Cardiac muscle cell (in vitro differentiated cells and primary cell): ENCODE measurements around the gene KRTAP4-2. TPM values are rescaled to one million over a fixed set of nuclear protein-coding genes. Genes with fewer than 3 reads are reported as not detected.
"Not testable (repeated sequence)": the region's sequence is repeated elsewhere in the genome, so short reads cannot be mapped to it uniquely, and the experiment has no call there.

Experiments
- DNase-seq, 2 donors: peaks; one replicate each; pipeline versions ENCODE4 v3.0.0 to v3.0.0-alpha.2; 2010 to 2017; ENCODE audit warnings: low read depth in 1 of 2, low spot score in 1 of 2
- H3K27ac ChIP-seq: fragments of 200-600 bp; sonication (generic); 2 replicates; pipeline ENCODE4 v1.5.1; 2016
- H3K27me3 ChIP-seq: fragments of 200-600 bp; sonication (generic); 2 replicates; pipeline ENCODE4 v1.6.0; 2016; ENCODE audit warnings: control low read depth
- H3K36me3 ChIP-seq: fragments of 200-600 bp; sonication (generic); 2 replicates; pipeline ENCODE4 v1.5.1; 2016; ENCODE audit warnings: control low read depth
- H3K4me1 ChIP-seq: fragments of 200-600 bp; sonication (generic); 2 replicates; pipeline ENCODE4 v1.8.1; 2017; ENCODE audit warnings: low read depth, mild to moderate bottlenecking, mixed run types
- H3K4me3 ChIP-seq: fragments of 200-600 bp; sonication (generic); 2 replicates; pipeline ENCODE4 v1.5.1; 2016; ENCODE audit warnings: mild to moderate bottlenecking
- H3K9me3 ChIP-seq: fragments of 200-600 bp; sonication (generic); 2 replicates; pipeline ENCODE4 v1.5.1; 2017; ENCODE audit warnings: low read depth, mild to moderate bottlenecking, control low read depth
- CTCF ChIP-seq: IDR thresholded peaks from 2 replicates; pipeline ENCODE4 v1.5.1; 2012; ENCODE audit warnings: low read depth, mild to moderate bottlenecking, low read length
- polyA plus RNA-seq: library from polyadenylated mRNA; unstranded; fragments of >200 nt; fragmentation: Nextera tagmentation; extraction: Ambion mirVana; gene quantifications from 2 replicates; pipeline ENCODE4 v1.2.1, GENCODE V29; 2016
- total RNA-seq: library from RNA; depleted of rRNA; stranded (reverse); fragments of >200 nt; gene quantifications from 2 replicates; pipeline ENCODE4 v1.2.3, GENCODE V29; 2016

Gene KRTAP4-2
- total and polyA plus RNA-seq, 2 experiments from 2014 or later, result not detected

GRCh38 chr17:41160648-41161047 lies 17.4 kb downstream of the KRTAP4-2 start, which contains the start of gene KRTAP4-4:
Gene KRTAP4-4 (minus strand): TSS chr17:41160748. CDS start chr17:41160691, 57 bp downstream.
- no peak within 1 kb of the TSS for H3K27ac ChIP-seq
- no peaks in the 10 kb centered on the region for H3K4me1 ChIP-seq
- DNase-seq, result no peak
- H3K36me3 ChIP-seq, result no peaks in the 10 kb centered on the region
- no peak within 1 kb of the TSS for H3K4me3 ChIP-seq
- TF ChIP-seq CTCF, result no peak
- H3K27me3 ChIP-seq, result peaks cover 15% of the 10 kb centered on the region
- H3K9me3 ChIP-seq, result no peaks in the 10 kb centered on the region

GRCh38 chr17:41160190-41160589 lies 17.8 kb downstream of the KRTAP4-2 start:
- H3K36me3 ChIP-seq, H3K4me1 ChIP-seq, DNase-seq, H3K27ac ChIP-seq, H3K9me3 ChIP-seq, H3K4me3 ChIP-seq: not testable (repeated sequence)
- H3K27me3 ChIP-seq, result peaks cover 15% of the 10 kb centered on the region

- TF ChIP-seq CTCF, result no peak
- Histone ChIP-seq H3K9me3 (no peaks in the 10 kb centered on the region), H3K4me1 (no peaks in the 10 kb centered on the region), H3K4me3 (no peak overlapping the region), H3K36me3 (no peaks in the 10 kb centered on the region), H3K27me3 (peaks cover 5% of the 10 kb centered on the region), H3K27ac (peak overlapping the region; percentile 81)
- peak; percentile 3 to 35 for DNase-seq
Observed at GRCh38 chr17:41153856-41154255, 24.2 kb downstream of the KRTAP4-2 start.

DNA sequence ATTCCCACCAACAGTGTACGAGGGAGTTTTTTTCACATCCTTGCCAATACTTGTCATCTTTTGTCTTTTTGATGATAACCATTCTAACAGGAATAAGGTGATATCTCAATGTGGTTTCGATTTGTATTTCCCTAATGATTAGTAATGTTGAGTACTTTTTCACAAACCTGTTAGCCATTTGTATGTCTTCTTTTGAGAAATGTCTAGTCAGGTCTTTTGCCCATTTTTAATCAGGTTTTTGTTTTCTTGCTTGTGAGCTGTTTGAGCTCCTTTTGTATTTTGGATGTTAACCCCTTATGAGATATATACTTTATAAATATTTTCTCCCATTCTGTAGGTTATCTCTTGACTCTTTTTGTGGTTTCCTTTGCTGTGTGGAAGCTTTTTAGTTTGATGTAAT lies 26.5 kb downstream of the KRTAP4-2 start:
- DNase-seq, result no peak
- Histone ChIP-seq H3K9me3 (no peaks in the 10 kb centered on the region), H3K27me3 (peaks cover 8% of the 10 kb centered on the region), H3K27ac (no peak overlapping the region), H3K36me3 (no peaks in the 10 kb centered on the region), H3K4me1 (no peaks in the 10 kb centered on the region), H3K4me3 (no peak overlapping the region)
- no peak for TF ChIP-seq CTCF

DNA sequence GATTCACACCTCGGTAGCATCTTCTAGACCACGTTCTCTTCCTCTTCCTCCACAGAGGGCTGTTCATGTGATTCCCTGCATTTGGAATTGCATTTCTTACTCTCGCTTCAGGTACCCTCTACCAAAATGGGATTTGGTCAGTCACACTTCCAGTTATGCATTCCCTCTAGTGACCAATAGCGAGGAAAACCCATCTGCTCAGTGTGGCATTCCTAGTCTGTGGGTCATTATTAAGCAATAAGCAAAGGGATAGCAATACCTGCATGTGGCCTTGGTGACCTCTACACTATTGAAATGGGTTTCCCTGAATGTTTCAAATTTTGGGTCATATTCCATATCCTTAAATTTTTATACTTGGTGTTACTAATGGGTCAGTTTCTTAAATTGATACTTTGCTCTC lies 28.0 kb downstream of the KRTAP4-2 start:
- no peak for TF ChIP-seq CTCF
- H3K36me3 ChIP-seq, result no peaks in the 10 kb centered on the region
- DNase-seq, result no peak
- H3K4me3 ChIP-seq, result no peak overlapping the region
- H3K9me3 ChIP-seq, result no peaks in the 10 kb centered on the region
- H3K4me1 ChIP-seq, result no peaks in the 10 kb centered on the region
- no peak overlapping the region for H3K27ac ChIP-seq
- peaks cover 8% of the 10 kb centered on the region for H3K27me3 ChIP-seq

DNA sequence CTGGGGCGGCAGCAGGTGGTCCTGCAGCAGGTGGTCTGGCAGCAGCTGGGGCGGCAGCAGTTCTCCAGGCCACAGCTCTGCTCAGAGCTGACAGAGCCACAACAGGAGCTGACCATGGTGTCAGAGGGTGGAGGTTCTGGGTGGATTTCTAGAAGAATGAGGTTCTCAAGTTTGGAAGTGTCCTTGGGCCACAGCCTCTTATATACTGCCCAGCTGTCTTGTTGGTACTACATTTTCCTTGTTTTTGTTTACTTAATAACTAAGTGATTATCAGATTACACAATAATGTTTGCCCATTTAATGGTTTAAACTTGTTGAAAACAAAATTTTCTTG lies 28.4 kb downstream of the KRTAP4-2 start, which contains the start of gene KRTAP4-5:
TSS of gene KRTAP4-5 (minus strand) at position 174 of the 334 bp plus-strand sequence. CDS start at position 116, 58 bp downstream.
- no peak for DNase-seq
- no peaks in the 10 kb centered on the region for H3K9me3 ChIP-seq
- TF ChIP-seq CTCF, result no peak

GRCh38 chr17:41148971-41149651 lies 28.9 kb downstream of the KRTAP4-2 start:
- not testable (repeated sequence) for H3K9me3 ChIP-seq, H3K27me3 ChIP-seq, H3K27ac ChIP-seq, H3K4me1 ChIP-seq, H3K4me3 ChIP-seq, DNase-seq, H3K36me3 ChIP-seq

More for the DNA sequence above, 28.4 kb downstream of the KRTAP4-2 start, which contains the start of gene KRTAP4-5:
- no peak within 1 kb of the TSS for H3K4me3 ChIP-seq
- no peaks in the 10 kb centered on the region for H3K4me1 ChIP-seq
- no peak within 1 kb of the TSS for H3K27ac ChIP-seq
- no peaks in the 10 kb centered on the region for H3K36me3 ChIP-seq
- H3K27me3 ChIP-seq, result peaks cover 8% of the 10 kb centered on the region
